Hepatocyte (in vitro differentiated cells): Measurements from ENCODE around the gene CHMP4B. TPM values are rescaled to one million over a fixed set of nuclear protein-coding genes. Genes with fewer than 3 reads are reported as not detected.

Experiments
- DNase-seq: peaks from one replicate; pipeline ENCODE4 v3.0.0-alpha.2; 2016; ENCODE audit warnings: low spot score
- H2AFZ ChIP-seq: fragments of 200-600 bp; sonication (generic); 2 replicates; pipeline ENCODE4 v1.6.0; 2016; ENCODE audit warnings: antibody characterized with exemption, mild to moderate bottlenecking
- H3K27ac ChIP-seq: fragments of 200-600 bp; sonication (generic); 2 replicates; pipeline ENCODE4 v1.5.1; 2016; ENCODE audit warnings: mild to moderate bottlenecking
- H3K27me3 ChIP-seq: fragments of 200-600 bp; sonication (generic); 2 replicates; pipeline ENCODE4 v1.6.1; 2016
- H3K36me3 ChIP-seq: fragments of 200-600 bp; sonication (generic); replicated peaks from 2 replicates; pipeline ENCODE4 v1.5.1; 2016; ENCODE audit warnings: low read depth; ENCODE audit not compliant: insufficient read depth
- H3K4me1 ChIP-seq: fragments of 200-600 bp; sonication (generic); 2 replicates; pipeline ENCODE4 v1.5.1; 2016; ENCODE audit warnings: mild to moderate bottlenecking, moderate library complexity; ENCODE audit not compliant: insufficient read depth
- H3K4me2 ChIP-seq: fragments of 200-600 bp; sonication (generic); 2 replicates; pipeline ENCODE4 v1.6.0; 2016
- H3K4me3 ChIP-seq: fragments of 200-600 bp; sonication (generic); 2 replicates; pipeline ENCODE4 v1.5.1; 2016; ENCODE audit warnings: mild to moderate bottlenecking
- H3K79me2 ChIP-seq: fragments of 200-600 bp; sonication (generic); 2 replicates; pipeline ENCODE4 v1.6.0; 2017; ENCODE audit warnings: mild to moderate bottlenecking
- H3K9me2 ChIP-seq: fragments of 200-600 bp; sonication (generic); replicated peaks from 2 replicates; pipeline ENCODE4 v1.6.0; 2017; ENCODE audit warnings: mild to moderate bottlenecking; ENCODE audit not compliant: insufficient read depth
- H3K9me3 ChIP-seq: fragments of 200-600 bp; sonication (generic); 2 replicates; pipeline ENCODE4 v1.5.1; 2016; ENCODE audit warnings: low read depth, mild to moderate bottlenecking
- H4K20me1 ChIP-seq: fragments of 200-600 bp; sonication (generic); 2 replicates; pipeline ENCODE4 v1.6.0; 2016; ENCODE audit warnings: mild to moderate bottlenecking; ENCODE audit not compliant: insufficient read depth, poor library complexity, severe bottlenecking
- EZH2 ChIP-seq: fragments of 200-600 bp; sonication (generic); IDR thresholded peaks from 2 replicates; pipeline ENCODE4 v1.6.1; 2016; ENCODE audit warnings: antibody characterized with exemption, mild to moderate bottlenecking, borderline replicate concordance
- EZH2phosphoT487 ChIP-seq: fragments of 200-600 bp; sonication (generic); IDR thresholded peaks from one replicate; pipeline ENCODE4 v1.6.1; 2018; ENCODE audit warnings: antibody characterized with exemption, mild to moderate bottlenecking, low read depth, moderate library complexity; ENCODE audit not compliant: unreplicated experiment, severe bottlenecking
- WGBS: methylation state at CpG from one replicate; pipeline ENCODE4 v1.1.6; 2016; ENCODE audit warnings: low lambda C conversion rate; ENCODE audit errors: missing lambda C conversion rate; 5-methylcytosine and 5-hydroxymethylcytosine counted together
- polyA plus RNA-seq: library from polyadenylated mRNA; unstranded; fragments of >200 nt; fragmentation: Nextera tagmentation; extraction: Ambion mirVana; gene quantifications from 2 replicates; pipeline ENCODE4 v1.2.1, GENCODE V29; 2016
- total RNA-seq: library from RNA; depleted of rRNA; stranded (reverse); fragments of >200 nt; gene quantifications from 2 replicates; pipeline ENCODE4 v1.2.3, GENCODE V29; 2014
- TF ChIP-seq, protein P1 (sequence below): fragments of 200-600 bp; sonication (generic); IDR thresholded peaks from 2 replicates; pipeline ENCODE4 v1.5.1; 2016; ENCODE audit warnings: antibody characterized with exemption, mild to moderate bottlenecking; ENCODE audit not compliant: poor library complexity

The CHMP4B gene
- total and polyA plus RNA-seq, 2 experiments from 2014 or later = 8.1 to 95.1 TPM

DNA sequence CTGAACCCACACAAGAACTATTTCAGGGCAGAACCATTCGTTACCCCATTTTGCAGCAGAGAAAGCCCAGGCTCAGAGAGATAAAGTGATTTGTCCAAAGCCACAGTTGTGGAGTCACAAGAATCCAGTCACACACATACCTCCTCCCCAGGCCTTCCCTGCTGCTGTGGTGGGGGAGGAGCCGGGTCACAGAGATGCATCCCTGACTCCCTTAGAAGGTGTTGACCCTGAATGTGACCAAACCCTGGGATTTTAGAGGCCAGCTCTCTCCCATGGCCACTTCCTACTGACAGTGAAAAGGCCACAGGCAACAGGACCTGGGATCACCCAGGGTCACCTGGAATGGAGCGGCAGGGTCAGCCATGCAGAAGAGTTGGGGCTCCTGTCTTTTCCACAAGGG is 48.6 kb downstream of the CHMP4B start:
- WGBS = 84% methylated on average over 3 of the region's 3 CpGs
- Histone ChIP-seq H3K4me2 (no peak overlapping the region), H3K9me2 (no peaks in the 10 kb centered on the region), H3K4me3 (no peak overlapping the region), H3K79me2 (no peaks in the 10 kb centered on the region), H2AFZ (no peak overlapping the region), H3K4me1 (no peaks in the 10 kb centered on the region), H3K36me3 (no peaks in the 10 kb centered on the region), H4K20me1 (no peaks in the 10 kb centered on the region), H3K27ac (no peak overlapping the region), H3K27me3 (no peaks in the 10 kb centered on the region), H3K9me3 (no peaks in the 10 kb centered on the region)
- no peak for DNase-seq
- TF ChIP-seq EZH2 = no peak
- TF ChIP-seq EZH2phosphoT487 = no peak
- TF ChIP-seq, protein P1, sequence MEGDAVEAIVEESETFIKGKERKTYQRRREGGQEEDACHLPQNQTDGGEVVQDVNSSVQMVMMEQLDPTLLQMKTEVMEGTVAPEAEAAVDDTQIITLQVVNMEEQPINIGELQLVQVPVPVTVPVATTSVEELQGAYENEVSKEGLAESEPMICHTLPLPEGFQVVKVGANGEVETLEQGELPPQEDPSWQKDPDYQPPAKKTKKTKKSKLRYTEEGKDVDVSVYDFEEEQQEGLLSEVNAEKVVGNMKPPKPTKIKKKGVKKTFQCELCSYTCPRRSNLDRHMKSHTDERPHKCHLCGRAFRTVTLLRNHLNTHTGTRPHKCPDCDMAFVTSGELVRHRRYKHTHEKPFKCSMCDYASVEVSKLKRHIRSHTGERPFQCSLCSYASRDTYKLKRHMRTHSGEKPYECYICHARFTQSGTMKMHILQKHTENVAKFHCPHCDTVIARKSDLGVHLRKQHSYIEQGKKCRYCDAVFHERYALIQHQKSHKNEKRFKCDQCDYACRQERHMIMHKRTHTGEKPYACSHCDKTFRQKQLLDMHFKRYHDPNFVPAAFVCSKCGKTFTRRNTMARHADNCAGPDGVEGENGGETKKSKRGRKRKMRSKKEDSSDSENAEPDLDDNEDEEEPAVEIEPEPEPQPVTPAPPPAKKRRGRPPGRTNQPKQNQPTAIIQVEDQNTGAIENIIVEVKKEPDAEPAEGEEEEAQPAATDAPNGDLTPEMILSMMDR = no peak

DNA sequence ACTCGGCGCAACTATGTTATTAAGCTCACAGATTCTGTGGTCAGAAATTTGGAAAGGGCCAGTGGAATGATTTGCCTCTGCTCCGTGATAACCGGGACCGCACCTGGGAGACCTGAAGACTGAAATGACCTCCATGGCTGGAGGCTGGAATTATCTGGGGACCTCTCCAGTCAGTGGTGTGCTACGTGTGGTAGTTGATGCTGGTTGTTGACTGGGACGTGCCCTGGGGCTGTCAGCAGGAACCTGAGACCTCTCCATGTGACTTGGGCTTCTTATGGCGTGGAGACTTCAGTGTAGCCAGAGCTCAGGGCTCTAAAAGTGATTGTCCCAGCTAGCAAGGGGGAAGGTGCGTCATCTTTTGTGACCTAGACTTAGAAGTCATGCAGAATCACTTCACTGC is 50.3 kb downstream of the CHMP4B start:
- 85% methylated on average over 9 of the region's 9 CpGs for WGBS
- no peaks in the 10 kb centered on the region for H3K79me2 ChIP-seq

DNA sequence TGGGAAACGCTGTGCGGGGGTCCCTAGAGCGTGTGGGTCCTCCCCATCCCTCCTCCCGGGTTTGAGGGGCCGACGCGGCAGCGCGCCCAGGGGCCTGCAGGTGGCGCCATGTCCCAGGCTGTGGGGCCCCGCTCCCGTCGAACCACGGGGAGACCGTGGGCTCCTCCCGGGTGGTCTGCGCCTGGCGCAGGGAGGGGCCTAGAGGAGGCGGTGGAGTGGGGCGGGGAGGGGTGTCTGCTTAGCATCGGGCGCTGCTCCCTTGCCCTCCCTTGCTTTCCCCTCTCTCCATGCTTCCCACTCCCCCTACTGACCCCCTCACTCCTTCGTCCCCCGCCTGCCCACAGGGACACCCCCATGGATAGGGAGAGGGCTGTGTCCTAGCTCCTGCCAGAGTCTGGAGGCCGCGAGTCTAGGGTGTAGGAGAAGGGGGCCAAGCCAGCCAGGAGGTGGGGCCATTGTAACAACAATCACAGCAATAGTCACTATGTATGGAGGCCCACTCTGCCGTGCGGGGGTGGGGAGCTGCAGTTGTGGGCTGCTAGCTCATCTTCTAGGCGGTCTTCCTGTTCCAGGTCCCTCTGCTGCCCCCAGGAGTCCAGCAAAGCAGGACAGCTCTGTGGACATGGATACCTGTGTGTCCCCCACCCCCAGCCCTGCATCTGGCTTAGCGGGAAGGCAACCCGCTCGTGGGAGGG is 51.7 kb downstream of the CHMP4B start:
- H3K4me1 ChIP-seq = no peaks in the 10 kb centered on the region
- no peaks in the 10 kb centered on the region for H4K20me1 ChIP-seq
- peak; percentile 85 for DNase-seq
- 59% methylated on average over 21 of the region's 32 CpGs for WGBS
- no peaks in the 10 kb centered on the region for H3K9me3 ChIP-seq
- no peak overlapping the region for H3K27ac ChIP-seq
- no peak for TF ChIP-seq EZH2
- TF ChIP-seq, protein P1 = peak; percentile 57
- no peak for TF ChIP-seq EZH2phosphoT487
- H3K36me3 ChIP-seq = no peaks in the 10 kb centered on the region
- peak overlapping the region; percentile 66 for H3K4me2 ChIP-seq
- H3K9me2 ChIP-seq = no peaks in the 10 kb centered on the region
- H3K4me3 ChIP-seq = no peak overlapping the region
- no peaks in the 10 kb centered on the region for H3K27me3 ChIP-seq
- H2AFZ ChIP-seq = no peak overlapping the region
- no peaks in the 10 kb centered on the region for H3K79me2 ChIP-seq

More for the DNA sequence above, 50.3 kb downstream of the CHMP4B start:
- no peak for DNase-seq
- Histone ChIP-seq H4K20me1 (no peaks in the 10 kb centered on the region), H3K9me3 (no peaks in the 10 kb centered on the region), H3K4me3 (no peak overlapping the region), H2AFZ (no peak overlapping the region), H3K27me3 (no peaks in the 10 kb centered on the region), H3K27ac (no peak overlapping the region), H3K4me1 (no peaks in the 10 kb centered on the region), H3K9me2 (no peaks in the 10 kb centered on the region), H3K36me3 (no peaks in the 10 kb centered on the region), H3K4me2 (no peak overlapping the region)
- TF ChIP-seq, protein P1 = no peak
- TF ChIP-seq EZH2 (no peak), EZH2phosphoT487 (no peak)
